Mammary microvascular endothelial cell (primary cell): ENCODE results near the gene NPEPL1. TPM values are rescaled to one million over a fixed set of nuclear protein-coding genes. Genes with fewer than 3 reads are reported as not detected.

ENCODE experiments used
- total RNA-seq: library from RNA; depleted of rRNA; stranded (reverse); fragments of >200 nt; gene quantifications from 2 replicates; pipeline ENCODE4 v1.2.3, GENCODE V29; 2015

NPEPL1 gene, protein sequence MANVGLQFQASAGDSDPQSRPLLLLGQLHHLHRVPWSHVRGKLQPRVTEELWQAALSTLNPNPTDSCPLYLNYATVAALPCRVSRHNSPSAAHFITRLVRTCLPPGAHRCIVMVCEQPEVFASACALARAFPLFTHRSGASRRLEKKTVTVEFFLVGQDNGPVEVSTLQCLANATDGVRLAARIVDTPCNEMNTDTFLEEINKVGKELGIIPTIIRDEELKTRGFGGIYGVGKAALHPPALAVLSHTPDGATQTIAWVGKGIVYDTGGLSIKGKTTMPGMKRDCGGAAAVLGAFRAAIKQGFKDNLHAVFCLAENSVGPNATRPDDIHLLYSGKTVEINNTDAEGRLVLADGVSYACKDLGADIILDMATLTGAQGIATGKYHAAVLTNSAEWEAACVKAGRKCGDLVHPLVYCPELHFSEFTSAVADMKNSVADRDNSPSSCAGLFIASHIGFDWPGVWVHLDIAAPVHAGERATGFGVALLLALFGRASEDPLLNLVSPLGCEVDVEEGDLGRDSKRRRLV
- 16.8 and 18.6 TPM in 2 replicates for total RNA-seq

GRCh38 chr20:58692579-58693225 lies at the start of gene NPEPL1:
Gene NPEPL1 (plus strand): TSS chr20:58692800. CDS start chr20:58692901, 101 bp downstream.

GRCh38 chr20:58650776-58651558 lies 41.6 kb upstream of the NPEPL1 start, which contains the start of gene STX16:
Gene STX16 (plus strand): TSS chr20:58651283. CDS start chr20:58652007, 724 bp downstream.

Other genes starting within 250 kb of the NPEPL1 start
- not detected in 2 replicates for gene APCDD1L, start 177.4 kb upstream of the NPEPL1 start, total RNA-seq
- 14.4 and 15.4 TPM in 2 replicates for gene STX16, start 41.5 kb upstream of the NPEPL1 start, total RNA-seq
- not detected in 2 replicates for gene GNAS-AS1, start 158.1 kb downstream of the NPEPL1 start, total RNA-seq
- gene GNAS, start 159.9 kb downstream of the NPEPL1 start, total RNA-seq, result 552 and 577 TPM in 2 replicates